ENCODE results near the gene PASD1. TPM values are rescaled to one million over a fixed set of nuclear protein-coding genes. Genes with fewer than 3 reads are reported as not detected.

Gene PASD1
- total RNA-seq, 4 donors from 2014 or later, result not detected

DNA sequence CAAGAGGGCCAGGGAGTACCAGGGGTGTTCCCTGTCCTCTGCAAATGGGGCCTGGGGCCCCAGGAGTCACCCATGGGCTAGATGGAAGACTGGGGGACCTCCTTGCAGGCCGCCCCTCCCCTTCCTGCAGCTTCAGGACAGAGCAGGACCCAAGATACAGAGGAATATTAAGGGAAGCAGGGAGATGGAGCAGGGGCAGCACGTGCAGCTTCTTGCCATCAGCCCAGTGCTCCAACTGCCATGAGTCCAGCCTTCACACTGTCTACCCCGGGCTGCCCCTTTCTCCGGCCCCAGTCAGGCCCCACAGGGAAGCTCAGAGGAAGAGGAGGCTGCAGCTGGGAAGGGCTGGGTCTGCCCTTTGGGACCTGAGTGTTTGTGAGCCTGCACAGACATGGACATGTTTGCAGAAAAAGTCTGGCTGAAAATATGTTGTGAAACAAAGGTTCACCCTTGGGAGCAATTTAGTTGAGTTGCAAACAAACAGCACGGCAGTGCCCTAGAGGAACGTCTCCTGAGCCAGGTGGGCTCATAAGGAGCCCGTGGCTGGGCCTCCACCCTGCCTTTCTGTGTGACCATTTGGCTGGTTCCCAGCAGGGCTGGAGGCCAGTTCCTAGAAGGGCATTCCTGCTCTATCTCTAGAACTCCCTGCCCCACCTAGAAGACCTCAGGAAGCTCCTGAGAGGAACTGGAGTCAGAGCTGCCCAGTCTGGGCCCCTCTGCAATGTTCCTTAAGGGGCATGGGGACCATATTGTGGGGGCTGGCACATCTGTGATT, 161.3 kb downstream of the PASD1 start:
- intact Hi-C loops (cut with DNase I; ENCODE audit: low total_unique reads), result no loop called here

DNA sequence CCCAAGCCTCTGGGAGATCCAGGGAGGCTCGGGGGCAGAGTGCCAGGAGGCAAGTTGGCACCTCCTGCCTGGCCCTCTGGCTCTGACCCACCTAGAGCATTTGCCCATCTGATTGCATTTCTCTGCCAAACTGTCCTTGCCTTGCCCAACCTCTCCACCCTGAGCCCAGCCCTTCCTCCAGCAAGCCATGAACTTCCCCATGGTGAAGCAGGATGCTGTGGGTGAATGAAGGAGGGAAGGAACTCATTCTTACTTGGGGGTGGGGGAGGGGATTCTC, 161.8 kb downstream of the PASD1 start:
- no peak for DNase-seq

More for the DNA sequence above, 161.3 kb downstream of the PASD1 start:
- Histone ChIP-seq H3K27ac (no peak overlapping the region), H3K36me3 (no peaks in the 10 kb centered on the region), H3K27me3 (no peaks in the 10 kb centered on the region), H3K4me3 (no peak overlapping the region), H3K4me1 (no peaks in the 10 kb centered on the region), H3K9me3 (no peaks in the 10 kb centered on the region)
- no peak for TF ChIP-seq POLR2A (IDR thresholded peaks at IDR 0.05)
- TF ChIP-seq, protein P1, sequence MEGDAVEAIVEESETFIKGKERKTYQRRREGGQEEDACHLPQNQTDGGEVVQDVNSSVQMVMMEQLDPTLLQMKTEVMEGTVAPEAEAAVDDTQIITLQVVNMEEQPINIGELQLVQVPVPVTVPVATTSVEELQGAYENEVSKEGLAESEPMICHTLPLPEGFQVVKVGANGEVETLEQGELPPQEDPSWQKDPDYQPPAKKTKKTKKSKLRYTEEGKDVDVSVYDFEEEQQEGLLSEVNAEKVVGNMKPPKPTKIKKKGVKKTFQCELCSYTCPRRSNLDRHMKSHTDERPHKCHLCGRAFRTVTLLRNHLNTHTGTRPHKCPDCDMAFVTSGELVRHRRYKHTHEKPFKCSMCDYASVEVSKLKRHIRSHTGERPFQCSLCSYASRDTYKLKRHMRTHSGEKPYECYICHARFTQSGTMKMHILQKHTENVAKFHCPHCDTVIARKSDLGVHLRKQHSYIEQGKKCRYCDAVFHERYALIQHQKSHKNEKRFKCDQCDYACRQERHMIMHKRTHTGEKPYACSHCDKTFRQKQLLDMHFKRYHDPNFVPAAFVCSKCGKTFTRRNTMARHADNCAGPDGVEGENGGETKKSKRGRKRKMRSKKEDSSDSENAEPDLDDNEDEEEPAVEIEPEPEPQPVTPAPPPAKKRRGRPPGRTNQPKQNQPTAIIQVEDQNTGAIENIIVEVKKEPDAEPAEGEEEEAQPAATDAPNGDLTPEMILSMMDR (IDR thresholded peaks at IDR 0.05), result no peak
- no peak for DNase-seq

More for the DNA sequence above, 161.8 kb downstream of the PASD1 start:
- no peaks in the 10 kb centered on the region for H3K27me3 ChIP-seq
- no peak overlapping the region for H3K27ac ChIP-seq
- H3K4me1 ChIP-seq, result no peaks in the 10 kb centered on the region
- intact Hi-C loops (cut with DNase I; ENCODE audit: low total_unique reads), result no loop called here
- no peak overlapping the region for H3K4me3 ChIP-seq
- no peak for TF ChIP-seq POLR2A (IDR thresholded peaks at IDR 0.05)
- TF ChIP-seq, protein P1 (IDR thresholded peaks at IDR 0.05), result no peak
- H3K9me3 ChIP-seq, result no peaks in the 10 kb centered on the region
- no peaks in the 10 kb centered on the region for H3K36me3 ChIP-seq

Other genes with a start within 250 kb of the PASD1 start
- gene VMA21, start 166.5 kb upstream of the PASD1 start, total RNA-seq, result 10 to 100 TPM; 12.9 to 79.2 (median 23.7) TPM
- gene PRRG3, start 131.8 kb downstream of the PASD1 start, total RNA-seq, result 1 to 10 TPM in 2 of 4 donors, not detected in 2; 2.3 to 9.6 TPM
- gene FATE1, start 152.4 kb downstream of the PASD1 start, total RNA-seq, result not detected
- gene CNGA2, start 171.1 kb downstream of the PASD1 start, total RNA-seq, result not detected